HEK293T (cell line): ENCODE measurements around the gene CYREN.
A peak's percentile ranks its signal among the peaks of the same experiment; 100 is the strongest.

Experiments
- CTCF ChIA-PET: fragments of 350-600 bp; formaldehyde crosslinking; extraction: SDS; loops from one replicate; lab custom pipeline; 2021; ENCODE audit warnings: antibody characterized with exemption, inconsistent platforms; lab: Yijun Ruan, JAX
- POLR2A ChIA-PET: fragments of 350-600 bp; formaldehyde crosslinking; extraction: SDS; loops from one replicate; lab custom pipeline; 2020; ENCODE audit warnings: antibody characterized with exemption, inconsistent platforms; lab: Yijun Ruan, JAX
- DNase-seq: peaks from one replicate; pipeline ENCODE4 v3.0.0; 2012; ENCODE audit warnings: mixed read lengths; ENCODE audit errors: extremely low spot score
- ARNT ChIP-seq: fragments of 450-650 bp; IDR thresholded peaks from 2 replicates; pipeline ENCODE4 v1.6.1; 2017; ENCODE audit warnings: mild to moderate bottlenecking
- BHLHE40 ChIP-seq: fragments of 450-650 bp; IDR thresholded peaks from 2 replicates; pipeline ENCODE4 v1.6.1; 2016; ENCODE audit warnings: mild to moderate bottlenecking, moderate library complexity, borderline replicate concordance
- CTBP1 ChIP-seq: fragments of 450-650 bp; IDR thresholded peaks from 2 replicates; pipeline ENCODE4 v1.6.1; 2016; ENCODE audit warnings: borderline replicate concordance
- ELF4 ChIP-seq: fragments of 450-650 bp; IDR thresholded peaks from 2 replicates; pipeline ENCODE4 v1.6.1; 2017; ENCODE audit warnings: antibody characterized with exemption
- FOXA1 ChIP-seq: fragments of 450-650 bp; IDR thresholded peaks from 2 replicates; pipeline ENCODE4 v1.6.1; 2016; ENCODE audit warnings: mild to moderate bottlenecking
- FOXK2 ChIP-seq: fragments of 450-650 bp; IDR thresholded peaks from 2 replicates; pipeline ENCODE4 v1.6.1; 2016; ENCODE audit warnings: mild to moderate bottlenecking
- FOXM1 ChIP-seq: fragments of 450-650 bp; IDR thresholded peaks from 2 replicates; pipeline ENCODE4 v1.6.1; 2017; ENCODE audit warnings: mild to moderate bottlenecking, borderline replicate concordance
- HDGF ChIP-seq: fragments of 450-650 bp; IDR thresholded peaks from 2 replicates; pipeline ENCODE4 v1.6.1; 2017; ENCODE audit warnings: antibody characterized with exemption, borderline replicate concordance
- L3MBTL2 ChIP-seq: fragments of 450-650 bp; conservative IDR thresholded peaks from 2 replicates; pipeline ENCODE4 v1.6.1; 2016; ENCODE audit warnings: mild to moderate bottlenecking
- LEF1 ChIP-seq: fragments of 450-650 bp; IDR thresholded peaks from 2 replicates; pipeline ENCODE4 v1.6.1; 2017; ENCODE audit warnings: mild to moderate bottlenecking, borderline replicate concordance
- NFRKB ChIP-seq: fragments of 450-650 bp; IDR thresholded peaks from 2 replicates; pipeline ENCODE4 v1.6.1; 2016; ENCODE audit warnings: mild to moderate bottlenecking, moderate library complexity
- SP1 ChIP-seq: fragments of 450-650 bp; IDR thresholded peaks from 2 replicates; pipeline ENCODE4 v1.6.1; 2017
- SUZ12 ChIP-seq: fragments of 450-650 bp; IDR thresholded peaks from 2 replicates; pipeline ENCODE4 v1.6.1; 2016; ENCODE audit warnings: mild to moderate bottlenecking
- TARDBP ChIP-seq: fragments of 450-650 bp; IDR thresholded peaks from 2 replicates; pipeline ENCODE4 v1.6.1; 2016
- ZNF384 ChIP-seq: fragments of 450-650 bp; IDR thresholded peaks from 2 replicates; pipeline ENCODE4 v1.6.1; 2016
- TF ChIP-seq, protein P1 (sequence below): fragments of 450-650 bp; IDR thresholded peaks from 2 replicates; pipeline ENCODE4 v1.6.1; 2016

CYREN gene

DNA sequence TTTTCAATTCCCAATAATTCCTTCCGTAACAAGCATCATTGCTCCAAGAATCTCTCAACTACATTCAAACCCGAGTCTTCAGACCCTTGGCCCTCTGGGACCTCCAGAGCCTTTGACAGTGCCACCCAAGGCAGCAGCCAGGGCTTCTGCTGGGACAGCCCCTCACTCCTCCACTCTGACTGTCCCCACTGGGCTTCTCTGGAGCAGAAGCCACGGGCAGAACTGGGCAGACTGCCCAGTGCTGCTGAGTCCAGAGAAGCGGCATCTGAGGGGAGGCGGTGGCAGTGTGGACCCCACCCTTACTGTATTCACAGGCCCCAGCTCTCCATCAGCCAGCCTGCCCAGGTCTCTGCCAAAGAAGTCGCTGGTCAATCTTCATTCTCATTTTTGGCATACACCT is 8.8 kb downstream of the CYREN start:
- ChIA-PET CTCF (interaction anchor here (1.2 kb wide), 1 partner anchor 9 kb away, joined by 5 read pairs; no protein-coding TSS in a partner anchor), POLR2A (interaction anchor here (1.2 to 1.9 kb wide), 2 partner anchors 9 to 175 kb away, joined by 7 to 12 read pairs; partner anchors contain the start of genes AGBL3 and CYREN)
- no peak for TF ChIP-seq CTBP1
- no peak for TF ChIP-seq FOXM1
- TF ChIP-seq TARDBP: no peak
- no peak for TF ChIP-seq SP1
- TF ChIP-seq ELF4: no peak
- no peak for TF ChIP-seq ZNF384
- TF ChIP-seq LEF1: no peak
- TF ChIP-seq HDGF: no peak
- no peak for TF ChIP-seq ARNT
- TF ChIP-seq, protein P1, sequence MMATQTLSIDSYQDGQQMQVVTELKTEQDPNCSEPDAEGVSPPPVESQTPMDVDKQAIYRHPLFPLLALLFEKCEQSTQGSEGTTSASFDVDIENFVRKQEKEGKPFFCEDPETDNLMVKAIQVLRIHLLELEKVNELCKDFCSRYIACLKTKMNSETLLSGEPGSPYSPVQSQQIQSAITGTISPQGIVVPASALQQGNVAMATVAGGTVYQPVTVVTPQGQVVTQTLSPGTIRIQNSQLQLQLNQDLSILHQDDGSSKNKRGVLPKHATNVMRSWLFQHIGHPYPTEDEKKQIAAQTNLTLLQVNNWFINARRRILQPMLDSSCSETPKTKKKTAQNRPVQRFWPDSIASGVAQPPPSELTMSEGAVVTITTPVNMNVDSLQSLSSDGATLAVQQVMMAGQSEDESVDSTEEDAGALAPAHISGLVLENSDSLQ: no peak
- no peak for TF ChIP-seq NFRKB
- TF ChIP-seq FOXK2: no peak
- TF ChIP-seq L3MBTL2: no peak
- no peak for TF ChIP-seq FOXA1
- no peak for TF ChIP-seq BHLHE40
- peak; percentile 4 for DNase-seq

DNA sequence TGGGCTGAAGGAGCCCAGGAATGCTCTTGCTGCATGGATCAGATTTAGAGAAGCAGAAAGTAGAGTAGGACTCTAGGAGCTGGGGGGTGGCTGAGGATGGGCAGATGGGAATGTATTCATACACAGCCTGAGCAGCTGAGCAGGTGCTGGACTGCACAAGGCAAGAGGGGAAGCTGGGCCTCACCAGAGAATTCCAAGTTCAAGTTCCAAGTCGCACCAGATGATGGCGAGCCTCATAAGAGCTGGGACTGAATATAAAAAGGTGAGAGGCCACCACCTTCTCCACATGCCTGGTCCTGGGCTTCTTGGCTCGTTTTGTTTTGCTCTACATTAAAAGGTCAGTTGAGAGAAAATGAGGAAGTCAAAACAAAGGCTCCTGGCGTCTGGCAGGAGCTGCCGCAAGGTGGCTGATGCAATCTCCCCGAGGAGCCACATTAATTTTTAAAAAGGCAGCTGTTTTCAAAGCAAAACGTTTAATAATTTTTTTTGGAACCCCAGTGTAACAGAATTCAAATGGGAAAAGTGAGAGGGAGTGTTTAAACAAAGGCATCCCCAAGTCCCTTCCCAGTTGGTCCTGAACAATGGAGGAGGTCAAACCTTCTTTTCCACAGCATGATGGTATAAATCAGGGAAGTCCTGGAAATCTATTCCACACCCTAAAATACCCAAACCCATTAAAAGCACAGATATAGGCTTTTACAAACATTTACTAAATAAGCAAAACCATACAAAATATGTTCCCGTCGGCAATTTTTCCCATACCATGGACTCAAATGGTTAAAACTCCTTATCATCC is 9.5 kb downstream of the CYREN start:
- ChIA-PET POLR2A (interaction anchor here (1.2 to 1.9 kb wide), 3 partner anchors 9 to 175 kb away, joined by 4 to 12 read pairs (median 7); partner anchors contain the start of genes AGBL3, CYREN and TMEM140), CTCF (interaction anchor here (1.2 kb wide), 1 partner anchor 10 kb away, joined by 5 read pairs; no protein-coding TSS in a partner anchor)
- TF ChIP-seq L3MBTL2: 0 out of 2 replicates have a peak, but pooled peaks have one; percentile 17
- no peak for TF ChIP-seq SP1
- TF ChIP-seq LEF1: no peak
- peak; percentile 27 for DNase-seq

DNA sequence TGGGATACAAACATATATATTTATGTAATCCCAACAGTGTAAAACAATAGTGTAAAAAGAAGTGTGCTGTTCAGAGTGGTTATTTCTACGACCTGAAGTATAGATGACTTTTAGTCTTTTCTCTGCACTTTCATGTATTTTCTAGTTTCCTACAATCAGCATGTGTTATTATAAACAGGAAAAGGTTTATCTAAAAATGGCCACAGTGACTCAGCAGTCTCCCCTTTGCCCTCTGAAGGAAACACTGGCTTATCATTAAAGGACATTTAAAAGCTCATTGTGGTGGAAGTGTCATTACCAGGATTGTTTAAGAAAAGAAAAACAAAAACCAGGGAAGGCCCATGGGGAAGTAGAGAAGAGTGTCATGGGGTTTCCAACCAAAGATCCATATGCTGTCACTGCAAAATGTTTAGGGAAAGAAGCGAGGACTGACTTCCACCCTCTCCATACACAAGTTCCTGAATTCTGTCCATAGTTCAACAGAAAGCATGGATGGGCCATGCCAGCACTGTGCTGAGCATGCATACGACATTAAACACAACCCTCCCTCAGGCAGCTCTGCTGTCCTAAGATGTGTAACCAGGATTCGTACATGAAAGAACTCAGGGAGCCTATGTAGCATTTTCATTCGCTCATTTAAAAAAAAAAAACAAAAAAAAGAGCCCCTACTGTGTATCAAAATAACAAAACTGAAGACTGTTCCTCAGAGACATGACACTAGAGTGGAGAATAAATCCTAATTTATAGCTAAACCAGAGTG is 10.2 kb downstream of the CYREN start:
- ChIA-PET CTCF (no interaction called here), POLR2A (interaction anchor here (1.2 to 1.9 kb wide), 3 partner anchors 10 to 174 kb away, joined by 4 to 12 read pairs (median 7); partner anchors contain the start of genes AGBL3, CYREN and TMEM140)
- DNase-seq: peak; percentile 4
- TF ChIP-seq TARDBP (no peak), SUZ12 (no peak), ARNT (no peak)

DNA sequence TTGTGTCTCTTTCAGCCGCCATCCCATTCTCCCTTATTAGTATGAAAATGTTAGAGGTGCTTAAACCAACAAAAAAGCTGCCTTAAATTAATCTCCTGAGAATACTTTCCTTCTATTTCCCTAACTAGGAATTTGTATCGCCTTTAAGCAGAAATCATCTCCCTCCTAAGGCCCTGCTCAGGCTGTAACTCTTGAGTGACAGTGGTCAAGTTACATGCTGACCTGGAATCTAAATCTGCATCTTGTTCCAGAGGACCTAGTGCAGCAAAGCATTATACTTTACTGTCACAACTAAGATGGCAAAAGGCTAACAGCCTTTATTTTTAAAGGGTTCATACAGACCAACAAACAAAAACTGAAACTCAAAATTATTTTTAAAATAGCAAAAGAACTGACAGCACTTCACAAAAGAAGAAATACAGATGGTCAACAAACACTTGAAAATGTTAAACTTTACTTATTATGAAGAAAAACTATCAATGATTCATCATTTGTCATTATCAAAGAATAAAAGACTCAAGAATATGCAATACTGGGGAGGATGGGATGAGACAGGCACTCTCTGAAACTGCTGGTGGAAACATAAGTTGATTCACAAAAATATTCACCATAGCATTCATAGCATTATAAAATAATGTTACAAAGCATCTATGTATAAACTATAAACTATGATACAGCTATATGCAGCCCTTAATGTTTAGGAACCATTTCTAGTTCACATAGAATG is 11.0 kb downstream of the CYREN start:
- POLR2A ChIA-PET: interaction anchor here (1.4 to 1.9 kb wide), 2 partner anchors 11 to 12 kb away, joined by 4 to 12 read pairs; partner anchors contain the start of genes CYREN and TMEM140
- CTCF ChIA-PET: no interaction called here
- TF ChIP-seq TARDBP: no peak
- TF ChIP-seq, protein P1: peak; percentile 65

DNA sequence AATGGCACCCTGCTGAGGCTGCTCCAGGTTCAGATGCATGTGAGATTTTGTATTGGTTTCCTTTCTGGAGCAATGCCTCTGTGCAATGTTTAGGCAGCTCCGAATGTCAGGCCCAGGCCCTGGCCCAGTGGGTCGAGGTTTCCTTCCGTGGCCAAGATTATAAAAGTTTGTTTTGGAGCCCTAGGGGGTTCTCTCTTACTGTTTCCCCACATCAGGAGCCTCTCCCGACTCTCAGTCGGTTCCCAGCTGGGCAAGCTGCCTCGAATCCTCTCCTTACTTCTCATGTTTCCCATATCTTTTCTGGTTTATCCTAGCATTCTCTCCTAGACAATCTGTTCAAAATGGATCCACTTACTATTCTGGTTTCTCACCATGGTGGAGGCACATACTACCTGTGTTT is 11.6 kb downstream of the CYREN start:
- ChIA-PET POLR2A (interaction anchor here (0.9 kb wide), 1 partner anchor 12 kb away, joined by 4 read pairs; the partner anchor contains the start of gene CYREN), CTCF (no interaction called here)
- DNase-seq: no peak
- TF ChIP-seq ARNT (no peak), HDGF (no peak), FOXM1 (no peak)

More for the DNA sequence above, 11.0 kb downstream of the CYREN start:
- no peak for DNase-seq

DNA sequence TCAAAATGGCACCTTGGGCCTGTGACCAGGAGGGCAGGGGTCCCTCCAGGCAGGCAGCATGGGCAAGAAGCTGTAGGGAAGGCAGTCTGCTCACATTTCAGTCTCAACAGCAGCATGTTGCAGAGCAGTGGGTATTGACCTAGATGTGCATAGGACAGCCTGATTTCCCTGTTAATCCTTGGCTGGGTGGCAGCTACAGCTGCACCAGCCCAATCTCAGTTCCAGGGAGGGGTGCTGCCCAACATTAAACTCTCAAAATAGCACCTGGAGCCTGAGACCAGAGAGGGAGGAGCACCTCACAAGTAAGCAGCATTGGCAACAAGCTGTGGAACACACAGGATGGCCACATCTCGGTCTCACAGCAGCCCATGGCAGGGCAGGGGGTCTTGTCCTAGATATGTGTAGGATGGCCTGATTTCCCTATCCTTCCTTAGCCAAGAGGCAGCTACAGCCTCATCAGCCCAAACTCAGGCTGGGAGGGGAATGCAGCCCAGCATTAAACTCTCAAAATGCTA is 12.3 kb downstream of the CYREN start:
- ChIA-PET POLR2A (interaction anchor here (0.5 to 1.6 kb wide), 3 partner anchors 9 to 412 kb away, joined by 3 to 4 read pairs (median 4); partner anchors contain the start of gene CYREN), CTCF (no interaction called here)
- TF ChIP-seq ZNF384 (no peak), CTBP1 (no peak), FOXK2 (no peak), SUZ12 (no peak), L3MBTL2 (no peak), TARDBP (no peak), HDGF (no peak), FOXM1 (no peak), NFRKB (no peak), BHLHE40 (no peak), ELF4 (no peak), LEF1 (no peak), SP1 (no peak), FOXA1 (no peak), ARNT (no peak)
- TF ChIP-seq, protein P1: no peak
- no peak for DNase-seq
